ENCODE measurements around the gene PARP3. TPM values are rescaled to one million over a fixed set of nuclear protein-coding genes. Genes with fewer than 3 reads are reported as not detected.

The PARP3 gene
- polyA plus RNA-seq, 1 experiment, result 33.0 TPM

DNA sequence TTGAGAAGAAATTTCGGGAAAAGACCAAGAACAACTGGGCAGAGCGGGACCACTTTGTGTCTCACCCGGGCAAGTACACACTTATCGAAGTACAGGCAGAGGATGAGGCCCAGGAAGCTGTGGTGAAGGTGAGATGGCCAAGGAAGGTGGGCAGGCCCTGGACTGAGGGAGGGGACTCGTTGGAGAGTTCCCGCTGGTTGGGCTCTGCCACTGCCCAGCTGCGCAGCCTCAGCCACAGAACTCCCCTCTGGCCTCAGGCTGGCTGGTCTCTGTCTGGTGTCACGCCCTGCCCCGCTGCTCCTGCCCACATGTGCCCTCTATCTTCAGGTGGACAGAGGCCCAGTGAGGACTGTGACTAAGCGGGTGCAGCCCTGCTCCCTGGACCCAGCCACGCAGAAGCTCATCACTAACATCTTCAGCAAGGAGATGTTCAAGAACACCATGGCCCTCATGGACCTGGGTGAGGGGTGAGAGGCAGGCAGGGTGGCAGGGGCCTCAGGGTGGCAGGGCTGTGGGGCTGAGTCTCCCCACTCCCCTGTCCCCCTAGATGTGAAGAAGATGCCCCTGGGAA is 2.4 kb downstream of the PARP3 start:
- ChIA-PET POLR2A (no interaction called here), CTCF (interaction anchor here (0.6 to 5.2 kb wide), 6 partner anchors 9 to 56 kb away, joined by 3 to 42 read pairs (median 5); partner anchors contain the start of genes ABHD14A, ABHD14B and GPR62)
- H3K27me3 ChIP-seq (ENCODE audit: control insufficient read depth, insufficient read depth, low read length), result no peaks in the 10 kb centered on the region
- no peak overlapping the region for H3K4me3 ChIP-seq (ENCODE audit: low read depth, low read length)
- TF ChIP-seq, protein P1, sequence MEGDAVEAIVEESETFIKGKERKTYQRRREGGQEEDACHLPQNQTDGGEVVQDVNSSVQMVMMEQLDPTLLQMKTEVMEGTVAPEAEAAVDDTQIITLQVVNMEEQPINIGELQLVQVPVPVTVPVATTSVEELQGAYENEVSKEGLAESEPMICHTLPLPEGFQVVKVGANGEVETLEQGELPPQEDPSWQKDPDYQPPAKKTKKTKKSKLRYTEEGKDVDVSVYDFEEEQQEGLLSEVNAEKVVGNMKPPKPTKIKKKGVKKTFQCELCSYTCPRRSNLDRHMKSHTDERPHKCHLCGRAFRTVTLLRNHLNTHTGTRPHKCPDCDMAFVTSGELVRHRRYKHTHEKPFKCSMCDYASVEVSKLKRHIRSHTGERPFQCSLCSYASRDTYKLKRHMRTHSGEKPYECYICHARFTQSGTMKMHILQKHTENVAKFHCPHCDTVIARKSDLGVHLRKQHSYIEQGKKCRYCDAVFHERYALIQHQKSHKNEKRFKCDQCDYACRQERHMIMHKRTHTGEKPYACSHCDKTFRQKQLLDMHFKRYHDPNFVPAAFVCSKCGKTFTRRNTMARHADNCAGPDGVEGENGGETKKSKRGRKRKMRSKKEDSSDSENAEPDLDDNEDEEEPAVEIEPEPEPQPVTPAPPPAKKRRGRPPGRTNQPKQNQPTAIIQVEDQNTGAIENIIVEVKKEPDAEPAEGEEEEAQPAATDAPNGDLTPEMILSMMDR (IDR thresholded peaks at IDR 0.05; ENCODE audit: insufficient read depth, low read depth, low read length), result no peak
- peaks cover 7% of the 10 kb centered on the region; the same call in 1 of the 2 replicates for H3K36me3 ChIP-seq (ENCODE audit: control insufficient read depth, insufficient read depth, low read length)
- DNase-seq (ENCODE audit: low read depth), result no peak

DNA sequence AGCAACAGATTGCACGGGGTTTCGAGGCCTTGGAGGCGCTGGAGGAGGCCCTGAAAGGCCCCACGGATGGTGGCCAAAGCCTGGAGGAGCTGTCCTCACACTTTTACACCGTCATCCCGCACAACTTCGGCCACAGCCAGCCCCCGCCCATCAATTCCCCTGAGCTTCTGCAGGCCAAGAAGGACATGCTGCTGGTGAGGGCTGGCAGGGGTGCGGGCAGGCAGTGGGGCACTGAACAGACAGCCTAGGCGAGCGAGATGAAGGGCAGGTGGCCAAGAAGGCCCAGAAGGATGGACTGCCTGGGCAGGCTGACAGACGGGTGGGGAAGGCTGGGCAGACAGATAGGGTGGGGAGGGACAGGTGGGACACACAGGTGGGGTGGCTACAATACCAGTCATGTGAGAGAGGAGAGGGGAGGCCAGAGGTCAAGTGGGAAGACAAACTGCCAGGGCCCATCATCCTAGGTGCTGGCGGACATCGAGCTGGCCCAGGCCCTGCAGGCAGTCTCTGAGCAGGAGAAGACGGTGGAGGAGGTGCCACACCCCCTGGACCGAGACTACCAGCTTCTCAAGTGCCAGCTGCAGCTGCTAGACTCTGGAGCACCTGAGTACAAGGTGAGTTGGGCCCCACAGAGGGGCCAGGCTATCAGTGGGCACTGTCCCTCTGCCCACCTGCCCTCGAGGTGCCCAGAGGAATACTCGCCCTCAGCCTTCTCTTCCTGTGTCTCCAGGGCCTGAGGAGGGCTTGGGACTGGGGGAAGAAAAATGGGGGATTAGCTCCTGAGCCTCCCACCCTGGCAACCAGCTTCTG is 3.1 kb downstream of the PARP3 start:
- no peak overlapping the region for H3K4me3 ChIP-seq (ENCODE audit: low read depth, low read length)
- ChIA-PET CTCF (interaction anchor here (1.7 to 5.2 kb wide), 4 partner anchors 8 to 37 kb away, joined by 4 to 42 read pairs (median 19); partner anchors contain the start of genes ABHD14A, ABHD14B and GPR62), POLR2A (no interaction called here)
- no peak for DNase-seq (ENCODE audit: low read depth)
- H3K27me3 ChIP-seq (ENCODE audit: control insufficient read depth, insufficient read depth, low read length), result no peaks in the 10 kb centered on the region
- H3K36me3 ChIP-seq (ENCODE audit: control insufficient read depth, insufficient read depth, low read length), result peaks cover 7% of the 10 kb centered on the region; the same call in 1 of the 2 replicates
- TF ChIP-seq, protein P1 (IDR thresholded peaks at IDR 0.05; ENCODE audit: insufficient read depth, low read depth, low read length), result no peak

DNA sequence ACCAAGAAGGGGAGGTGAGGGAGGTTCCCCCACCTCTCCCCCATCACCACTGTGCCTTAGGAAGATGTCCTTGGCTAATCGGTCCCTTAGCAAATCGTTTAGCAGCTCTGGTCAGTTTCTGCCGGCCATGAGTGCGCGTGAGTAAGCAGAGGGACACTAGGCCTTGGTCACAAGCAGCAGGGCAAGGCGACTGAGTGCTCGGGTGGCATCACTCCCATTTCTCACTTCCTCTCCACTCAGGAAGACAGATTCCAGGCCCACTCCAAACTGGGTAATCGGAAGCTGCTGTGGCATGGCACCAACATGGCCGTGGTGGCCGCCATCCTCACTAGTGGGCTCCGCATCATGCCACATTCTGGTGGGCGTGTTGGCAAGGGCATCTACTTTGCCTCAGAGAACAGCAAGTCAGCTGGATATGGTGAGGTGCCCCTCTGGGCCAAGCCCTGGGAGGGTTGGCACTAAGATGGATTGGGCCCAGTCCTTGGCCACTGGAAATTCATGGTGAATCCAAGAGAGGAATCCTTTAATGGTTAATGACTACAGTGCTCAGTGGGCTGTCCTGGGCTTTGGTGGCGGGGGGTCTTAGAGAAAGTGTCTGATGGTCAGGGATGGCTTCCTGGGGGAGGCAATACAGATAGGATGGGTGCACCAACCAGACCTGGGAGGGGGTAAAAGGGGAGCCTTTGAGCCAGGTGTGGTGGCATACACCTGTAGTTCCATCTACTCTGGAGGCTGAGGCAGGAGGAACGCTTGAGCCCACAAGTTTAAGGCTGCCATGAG is 4.0 kb downstream of the PARP3 start:
- ChIA-PET POLR2A (interaction anchor here (0.5 kb wide), 1 partner anchor 332 kb away, joined by 4 read pairs; no protein-coding TSS in a partner anchor), CTCF (interaction anchor here (0.7 to 5.2 kb wide), 5 partner anchors 7 to 50 kb away, joined by 3 to 42 read pairs (median 6); partner anchors contain the start of genes ABHD14A, ABHD14B and GPR62)
- H3K36me3 ChIP-seq (ENCODE audit: control insufficient read depth, insufficient read depth, low read length), result peaks cover 7% of the 10 kb centered on the region; the same call in 1 of the 2 replicates
- no peaks in the 10 kb centered on the region for H3K27me3 ChIP-seq (ENCODE audit: control insufficient read depth, insufficient read depth, low read length)
- no peak for DNase-seq (ENCODE audit: low read depth)
- H3K4me3 ChIP-seq (ENCODE audit: low read depth, low read length), result no peak overlapping the region
- TF ChIP-seq, protein P1 (IDR thresholded peaks at IDR 0.05; ENCODE audit: insufficient read depth, low read depth, low read length), result no peak

DNA sequence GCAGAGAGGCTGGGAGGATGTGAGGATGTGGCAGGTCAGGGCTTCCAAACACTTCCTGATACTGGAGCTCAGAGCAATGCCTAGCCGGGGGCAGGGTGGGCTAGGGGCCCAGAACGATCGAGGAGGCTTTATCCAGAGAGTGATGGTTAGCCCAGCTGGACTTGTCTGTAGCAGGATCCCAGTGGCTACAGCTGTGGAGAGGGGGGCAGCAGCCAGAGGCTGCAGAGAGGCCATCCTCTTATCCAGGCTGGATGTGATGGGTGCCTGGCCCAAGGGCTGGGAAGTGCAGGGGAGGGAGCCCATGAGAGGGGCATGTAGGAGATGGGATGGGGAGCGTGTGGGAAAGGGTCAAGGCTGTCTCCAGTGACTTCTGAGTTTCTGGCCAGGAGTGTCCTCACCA is 4.6 kb downstream of the PARP3 start:
- DNase-seq (ENCODE audit: low read depth), result no peak
- Histone ChIP-seq H3K27me3 (ENCODE audit: control insufficient read depth, insufficient read depth, low read length) (no peaks in the 10 kb centered on the region), H3K36me3 (ENCODE audit: control insufficient read depth, insufficient read depth, low read length) (peaks cover 7% of the 10 kb centered on the region; the same call in 1 of the 2 replicates), H3K4me3 (ENCODE audit: low read depth, low read length) (no peak overlapping the region)
- ChIA-PET POLR2A (interaction anchor here (0.5 kb wide), 1 partner anchor 331 kb away, joined by 4 read pairs; no protein-coding TSS in a partner anchor), CTCF (interaction anchor here (0.7 to 4.2 kb wide), 3 partner anchors 27 to 49 kb away, joined by 3 to 32 read pairs (median 4); partner anchors contain the start of genes ABHD14A and ABHD14B)
- TF ChIP-seq, protein P1 (IDR thresholded peaks at IDR 0.05; ENCODE audit: insufficient read depth, low read depth, low read length), result no peak

Measured in BJ (cell line).